MM.1S (cell line): ENCODE measurements around the gene CNP.
"Not testable (repeated sequence)": the region's sequence is repeated elsewhere in the genome, so short reads cannot be mapped to it uniquely, and the experiment has no call there.

Source experiments
- DNase-seq: peaks from one replicate; pipeline ENCODE4 v3.0.0-alpha.2; 2015
- H2AFZ ChIP-seq: fragments of 300-600 bp; sonication (generic); 2 replicates; pipeline ENCODE4 v1.6.0; 2016; ENCODE audit warnings: antibody characterized with exemption, low read length
- H3F3A ChIP-seq: fragments of 300-600 bp; sonication (generic); 2 replicates; pipeline ENCODE4 v1.6.1; 2016; ENCODE audit warnings: mild to moderate bottlenecking, antibody characterized with exemption, low read length, moderate library complexity, mixed read lengths; ENCODE audit not compliant: insufficient read depth
- H3K27ac ChIP-seq: fragments of 300-600 bp; sonication (generic); 2 replicates; pipeline ENCODE4 v1.5.1; 2016; ENCODE audit warnings: mild to moderate bottlenecking, low read length
- H3K27me3 ChIP-seq: fragments of 300-600 bp; sonication (generic); replicated peaks from 2 replicates; pipeline ENCODE4 v1.6.0; 2016; ENCODE audit warnings: low read length; ENCODE audit not compliant: insufficient read depth
- H3K36me3 ChIP-seq: fragments of 300-600 bp; sonication (generic); replicated peaks from 2 replicates; pipeline ENCODE4 v1.6.1; 2016; ENCODE audit warnings: mild to moderate bottlenecking, low read length, mixed read lengths; ENCODE audit not compliant: insufficient read depth
- H3K4me1 ChIP-seq: fragments of 300-600 bp; sonication (generic); 2 replicates; pipeline ENCODE4 v1.6.1; 2016; ENCODE audit warnings: low read length, mixed read lengths
- H3K4me2 ChIP-seq: fragments of 300-600 bp; sonication (generic); 2 replicates; pipeline ENCODE4 v1.6.0; 2016; ENCODE audit warnings: low read depth, low read length
- H3K4me3 ChIP-seq: fragments of 300-600 bp; sonication (generic); 2 replicates; pipeline ENCODE4 v1.5.1; 2016; ENCODE audit warnings: low read length, mixed read lengths
- H3K79me2 ChIP-seq: fragments of 300-600 bp; sonication (generic); 2 replicates; pipeline ENCODE4 v1.6.1; 2016; ENCODE audit warnings: mixed run types, low read length, mixed read lengths
- H3K9ac ChIP-seq: fragments of 300-600 bp; sonication (generic); 2 replicates; pipeline ENCODE4 v1.6.1; 2016; ENCODE audit warnings: low read length, mixed read lengths
- H3K9me2 ChIP-seq: fragments of 300-600 bp; sonication (generic); replicated peaks from 2 replicates; pipeline ENCODE4 v1.6.1; 2016; ENCODE audit warnings: mild to moderate bottlenecking, low read length, mixed read lengths; ENCODE audit not compliant: insufficient read depth
- H3K9me3 ChIP-seq: fragments of 300-600 bp; sonication (generic); replicated peaks from 2 replicates; pipeline ENCODE4 v1.6.1; 2016; ENCODE audit warnings: mild to moderate bottlenecking, low read length, mixed read lengths; ENCODE audit not compliant: insufficient read depth
- H4K20me1 ChIP-seq: fragments of 300-600 bp; sonication (generic); 2 replicates; pipeline ENCODE4 v1.6.1; 2016; ENCODE audit warnings: mild to moderate bottlenecking, low read length, moderate library complexity, mixed read lengths; ENCODE audit not compliant: insufficient read depth
- EZH2 ChIP-seq: fragments of 300-600 bp; sonication (generic); optimal IDR thresholded peaks from 2 replicates; pipeline ENCODE3; 2017; ENCODE audit warnings: low read depth, mild to moderate bottlenecking, antibody characterized with exemption, low read length, mixed read lengths
- EZH2phosphoT487 ChIP-seq: fragments of 300-600 bp; sonication (generic); IDR thresholded peaks from 2 replicates; pipeline ENCODE4 v1.6.1; 2018; ENCODE audit warnings: antibody characterized with exemption, low read length
- TF ChIP-seq, protein P1 (sequence below): fragments of 300-600 bp; sonication (generic); IDR thresholded peaks from 2 replicates; pipeline ENCODE4 v1.5.1; 2016; ENCODE audit warnings: antibody characterized with exemption, low read length, mixed read lengths

The CNP gene

DNA sequence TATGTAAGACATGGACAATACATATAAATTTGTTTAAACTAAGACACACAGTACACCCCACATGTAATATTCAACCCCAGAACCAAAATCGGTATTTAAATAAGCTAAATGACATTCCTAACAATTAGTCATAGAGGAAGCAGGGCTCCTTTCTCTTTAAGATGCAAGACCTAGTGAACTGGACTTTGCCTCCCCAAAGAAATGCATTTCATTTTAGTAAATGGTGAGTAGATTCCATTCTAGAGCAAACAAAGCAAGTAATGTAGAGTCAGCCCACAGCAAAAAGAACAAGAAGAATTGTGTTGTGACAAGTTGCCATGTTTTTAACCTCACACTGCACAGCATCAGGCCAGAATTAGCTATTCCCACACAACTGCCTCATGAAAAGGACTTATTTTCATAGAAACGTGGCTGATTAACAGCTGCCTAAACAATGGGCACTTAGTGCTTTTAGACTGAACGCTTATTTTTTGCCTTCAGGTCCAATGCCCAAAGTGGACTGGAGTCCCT lies 36.3 kb downstream of the CNP start:
- no peak for DNase-seq
- Histone ChIP-seq H3K79me2 (peaks cover 86% of the 10 kb centered on the region), H3K4me2 (peak overlapping the region; percentile 27; the same call in 1 of the 2 replicates), H3K9ac (no peak overlapping the region), H3K36me3 (peaks cover 3% of the 10 kb centered on the region; the same call in 1 of the 2 replicates), H3K4me3 (no peak overlapping the region), H3K27ac (peak overlapping the region; percentile 4; the same call in 1 of the 2 replicates), H3K9me2 (no peaks in the 10 kb centered on the region), H3K4me1 (peaks cover 34% of the 10 kb centered on the region), H2AFZ (no peak overlapping the region), H3K9me3 (no peaks in the 10 kb centered on the region), H3F3A (peaks cover 8% of the 10 kb centered on the region), H3K27me3 (no peaks in the 10 kb centered on the region), H4K20me1 (peaks cover 9% of the 10 kb centered on the region; the same call in 1 of the 2 replicates)
- TF ChIP-seq, protein P1, sequence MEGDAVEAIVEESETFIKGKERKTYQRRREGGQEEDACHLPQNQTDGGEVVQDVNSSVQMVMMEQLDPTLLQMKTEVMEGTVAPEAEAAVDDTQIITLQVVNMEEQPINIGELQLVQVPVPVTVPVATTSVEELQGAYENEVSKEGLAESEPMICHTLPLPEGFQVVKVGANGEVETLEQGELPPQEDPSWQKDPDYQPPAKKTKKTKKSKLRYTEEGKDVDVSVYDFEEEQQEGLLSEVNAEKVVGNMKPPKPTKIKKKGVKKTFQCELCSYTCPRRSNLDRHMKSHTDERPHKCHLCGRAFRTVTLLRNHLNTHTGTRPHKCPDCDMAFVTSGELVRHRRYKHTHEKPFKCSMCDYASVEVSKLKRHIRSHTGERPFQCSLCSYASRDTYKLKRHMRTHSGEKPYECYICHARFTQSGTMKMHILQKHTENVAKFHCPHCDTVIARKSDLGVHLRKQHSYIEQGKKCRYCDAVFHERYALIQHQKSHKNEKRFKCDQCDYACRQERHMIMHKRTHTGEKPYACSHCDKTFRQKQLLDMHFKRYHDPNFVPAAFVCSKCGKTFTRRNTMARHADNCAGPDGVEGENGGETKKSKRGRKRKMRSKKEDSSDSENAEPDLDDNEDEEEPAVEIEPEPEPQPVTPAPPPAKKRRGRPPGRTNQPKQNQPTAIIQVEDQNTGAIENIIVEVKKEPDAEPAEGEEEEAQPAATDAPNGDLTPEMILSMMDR: no peak
- no peak for TF ChIP-seq EZH2
- no peak for TF ChIP-seq EZH2phosphoT487

DNA sequence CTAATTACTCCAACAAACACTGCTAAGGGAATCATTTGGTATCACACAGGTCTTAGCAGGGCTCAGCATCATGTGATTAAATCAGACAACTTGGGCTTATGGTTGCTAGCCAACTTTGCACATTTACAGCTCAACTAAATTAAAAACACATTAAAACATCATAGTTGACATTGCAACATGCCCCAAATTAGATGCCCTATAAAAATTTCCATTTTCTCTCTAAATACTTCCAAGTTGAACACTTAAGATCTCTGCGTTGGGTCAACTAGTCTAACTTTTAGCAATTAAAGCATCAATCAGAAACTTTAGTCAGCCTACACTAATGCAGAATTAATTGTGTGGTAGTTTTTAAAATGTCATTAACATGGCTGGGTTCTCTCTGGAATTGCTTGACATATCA lies 38.6 kb downstream of the CNP start:
- peaks cover 98% of the 10 kb centered on the region for H3K79me2 ChIP-seq
- no peaks in the 10 kb centered on the region for H3K9me3 ChIP-seq
- no peaks in the 10 kb centered on the region for H3K27me3 ChIP-seq
- no peak overlapping the region for H3K4me2 ChIP-seq
- H2AFZ ChIP-seq: no peak overlapping the region
- H3K4me1 ChIP-seq: peaks cover 25% of the 10 kb centered on the region
- DNase-seq: no peak
- H3K9me2 ChIP-seq: no peaks in the 10 kb centered on the region
- no peak overlapping the region for H3K27ac ChIP-seq
- peaks cover 4% of the 10 kb centered on the region; the same call in 1 of the 2 replicates for H3F3A ChIP-seq
- peaks cover 9% of the 10 kb centered on the region; the same call in 1 of the 2 replicates for H4K20me1 ChIP-seq
- no peak overlapping the region for H3K9ac ChIP-seq
- no peak overlapping the region for H3K4me3 ChIP-seq
- 0 out of 2 replicates have a peak, but pooled peaks cover 3% of the 10 kb centered on the region for H3K36me3 ChIP-seq
- no peak for TF ChIP-seq EZH2
- TF ChIP-seq, protein P1: no peak
- TF ChIP-seq EZH2phosphoT487: no peak

DNA sequence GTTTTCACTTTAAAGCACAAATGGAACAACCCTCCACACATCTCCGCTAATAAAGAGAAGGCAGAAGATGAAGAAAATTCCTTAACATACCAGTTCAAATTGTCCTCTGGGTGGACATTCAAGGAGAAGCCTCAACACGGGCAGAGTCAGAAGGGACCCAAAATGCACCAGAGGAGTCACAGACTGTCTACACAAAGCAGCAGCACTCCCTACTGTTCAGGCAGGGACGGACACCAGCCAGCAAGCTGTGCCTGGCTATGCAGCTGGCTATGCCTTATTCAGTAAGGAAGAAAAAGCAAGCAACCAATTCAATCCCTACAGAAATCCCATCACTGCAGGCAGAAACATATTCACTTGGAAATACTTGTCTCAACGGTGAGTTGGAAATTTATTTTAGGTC lies 42.6 kb downstream of the CNP start:
- no peaks in the 10 kb centered on the region for H3K9me3 ChIP-seq
- H3K27me3 ChIP-seq: no peaks in the 10 kb centered on the region
- no peak overlapping the region for H3K9ac ChIP-seq
- H3K4me2 ChIP-seq: no peak overlapping the region
- H3K36me3 ChIP-seq: no peaks in the 10 kb centered on the region
- TF ChIP-seq EZH2 (no peak), EZH2phosphoT487 (no peak)
- TF ChIP-seq, protein P1: peak; percentile 27
- H3K79me2 ChIP-seq: peaks cover 98% of the 10 kb centered on the region
- H3K27ac ChIP-seq: no peak overlapping the region
- H3K9me2 ChIP-seq: no peaks in the 10 kb centered on the region
- peak; percentile 20 for DNase-seq
- H3F3A ChIP-seq: no peaks in the 10 kb centered on the region
- H3K4me1 ChIP-seq: no peaks in the 10 kb centered on the region
- H3K4me3 ChIP-seq: no peak overlapping the region
- H2AFZ ChIP-seq: no peak overlapping the region
- peaks cover 9% of the 10 kb centered on the region; the same call in 1 of the 2 replicates for H4K20me1 ChIP-seq

DNA sequence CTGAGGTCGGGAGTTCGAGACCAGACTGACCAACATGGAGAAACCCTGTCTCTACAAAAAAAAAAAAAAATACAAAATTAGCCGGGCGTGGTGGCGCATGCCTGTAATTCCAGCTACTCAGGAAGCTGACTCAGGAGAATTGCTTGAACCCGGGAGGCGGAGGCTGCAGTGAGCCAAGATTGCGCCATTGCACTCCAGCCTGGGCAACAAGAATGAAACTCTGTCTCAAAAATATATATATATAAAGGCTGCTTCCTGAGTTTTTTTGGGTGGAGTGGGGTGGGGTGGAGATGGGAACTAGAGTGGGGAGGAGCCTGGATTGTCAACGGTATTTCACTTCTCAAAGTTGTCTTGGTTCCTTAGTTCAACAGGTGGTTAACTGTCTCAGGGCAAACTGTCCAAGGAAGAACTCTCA lies 43.7 kb downstream of the CNP start:
- DNase-seq, H4K20me1 ChIP-seq, H3K4me3 ChIP-seq, H3K9ac ChIP-seq, H3K27me3 ChIP-seq, H2AFZ ChIP-seq, H3K4me1 ChIP-seq, H3F3A ChIP-seq, H3K9me3 ChIP-seq, H3K36me3 ChIP-seq, H3K27ac ChIP-seq, H3K4me2 ChIP-seq, H3K9me2 ChIP-seq: not testable (repeated sequence)
- H3K79me2 ChIP-seq: peaks cover 98% of the 10 kb centered on the region
